ENCODE data around the gene CSF2.
"Not testable (repeated sequence)": the region's sequence is repeated elsewhere in the genome, so short reads cannot be mapped to it uniquely, and the experiment has no call there.

CSF2 gene

DNA sequence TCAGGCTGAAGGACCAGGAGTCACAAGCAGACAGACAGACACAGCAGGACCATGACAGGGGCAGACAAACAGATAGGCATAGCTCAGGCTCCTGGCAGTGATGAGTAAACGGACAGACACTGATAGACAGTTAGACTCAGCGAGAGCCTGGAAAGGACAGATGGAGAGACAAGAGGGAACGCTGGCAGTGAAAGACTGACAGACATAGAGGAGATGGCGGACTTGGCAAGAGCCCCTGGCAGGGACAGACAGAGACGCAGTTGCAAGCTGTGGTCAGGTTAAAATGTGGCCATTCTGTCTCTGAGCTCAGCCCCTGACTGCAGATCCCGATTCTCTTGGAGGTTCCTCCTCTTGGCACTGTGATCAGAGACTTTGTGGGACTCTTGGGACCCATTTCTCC is 13.6 kb downstream of the CSF2 start:
- DNase-seq (ENCODE audit: low read depth), result no peak

DNA sequence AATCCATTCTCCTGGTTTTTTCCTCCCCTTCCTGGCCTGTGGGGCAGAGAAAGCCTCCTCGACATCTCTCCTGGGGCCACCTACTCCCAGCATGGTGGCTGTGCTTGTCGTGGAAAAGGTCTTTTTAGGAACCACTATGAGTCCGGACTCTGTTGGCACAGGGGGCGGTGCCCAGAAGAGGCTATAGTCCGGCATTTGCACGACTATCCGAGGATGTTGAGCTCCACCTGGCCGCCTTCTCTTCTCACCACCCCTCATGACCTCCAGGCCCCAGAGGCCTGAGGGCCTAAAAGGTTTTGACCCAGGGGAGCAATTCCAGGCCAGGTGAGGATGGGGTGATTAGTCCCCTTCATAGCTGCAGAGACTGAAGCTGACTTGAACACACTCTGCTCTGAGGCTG is 14.1 kb downstream of the CSF2 start:
- no peak for DNase-seq (ENCODE audit: low read depth)

DNA sequence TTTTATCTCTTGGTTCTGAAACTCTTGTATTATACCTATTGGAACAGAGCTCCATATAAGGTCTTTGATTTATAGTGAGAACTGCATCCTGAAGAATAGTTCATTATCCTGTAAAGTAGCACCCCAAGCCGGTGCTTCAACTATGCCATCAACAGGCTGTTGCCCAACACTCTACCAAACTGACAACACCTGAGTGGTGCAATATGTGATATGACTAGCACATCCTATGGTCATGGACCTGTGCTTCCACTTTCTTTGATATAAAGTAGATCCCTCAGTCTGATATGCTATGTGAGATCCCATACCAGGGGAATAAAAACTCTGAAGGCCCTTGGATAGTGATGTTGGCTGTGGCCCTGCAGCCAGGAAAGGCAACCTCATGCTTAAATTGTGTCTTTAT is 15.8 kb downstream of the CSF2 start:
- no peak for DNase-seq (ENCODE audit: low read depth)

DNA sequence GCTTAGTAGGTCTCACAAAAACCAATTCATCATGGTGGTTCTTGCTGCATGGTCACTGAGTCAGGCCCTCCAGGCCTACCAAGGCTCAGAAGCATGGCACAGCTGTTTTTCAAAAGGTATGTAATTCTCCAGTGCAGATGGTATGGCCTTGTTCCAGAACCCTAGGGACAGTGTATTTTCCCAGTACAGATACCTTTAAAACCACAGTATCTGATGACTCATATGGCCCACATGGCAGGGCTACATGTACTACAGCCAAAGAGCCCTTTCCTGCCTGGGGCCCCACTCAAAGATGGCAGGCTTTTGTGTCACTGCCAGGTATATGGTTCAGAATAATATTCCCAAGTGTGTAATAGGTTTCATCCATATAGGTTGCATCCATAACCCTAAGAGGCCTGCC is 16.5 kb downstream of the CSF2 start:
- peak; percentile 92 for DNase-seq (ENCODE audit: low read depth)

DNA sequence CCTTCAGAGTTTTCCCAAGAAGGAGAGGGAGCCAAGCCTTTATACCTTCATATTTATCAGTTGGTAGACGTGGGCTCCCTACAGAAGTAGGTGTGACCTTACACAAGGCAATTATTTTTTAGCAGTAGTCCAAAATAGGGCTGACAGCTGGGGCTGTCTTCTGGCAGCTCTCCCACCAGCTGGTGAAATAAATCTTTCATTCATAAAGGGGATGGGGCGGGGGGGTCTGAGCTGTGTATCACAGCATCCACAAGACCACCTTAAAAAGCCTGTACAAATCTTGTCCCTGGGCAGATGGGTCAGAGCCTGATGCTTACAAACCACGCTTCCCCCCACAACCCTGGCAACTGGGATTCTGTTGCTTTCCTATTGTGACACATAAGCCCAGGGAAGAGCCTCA is 19.7 kb downstream of the CSF2 start:
- DNase-seq (ENCODE audit: low read depth), result peak; percentile 16

DNA sequence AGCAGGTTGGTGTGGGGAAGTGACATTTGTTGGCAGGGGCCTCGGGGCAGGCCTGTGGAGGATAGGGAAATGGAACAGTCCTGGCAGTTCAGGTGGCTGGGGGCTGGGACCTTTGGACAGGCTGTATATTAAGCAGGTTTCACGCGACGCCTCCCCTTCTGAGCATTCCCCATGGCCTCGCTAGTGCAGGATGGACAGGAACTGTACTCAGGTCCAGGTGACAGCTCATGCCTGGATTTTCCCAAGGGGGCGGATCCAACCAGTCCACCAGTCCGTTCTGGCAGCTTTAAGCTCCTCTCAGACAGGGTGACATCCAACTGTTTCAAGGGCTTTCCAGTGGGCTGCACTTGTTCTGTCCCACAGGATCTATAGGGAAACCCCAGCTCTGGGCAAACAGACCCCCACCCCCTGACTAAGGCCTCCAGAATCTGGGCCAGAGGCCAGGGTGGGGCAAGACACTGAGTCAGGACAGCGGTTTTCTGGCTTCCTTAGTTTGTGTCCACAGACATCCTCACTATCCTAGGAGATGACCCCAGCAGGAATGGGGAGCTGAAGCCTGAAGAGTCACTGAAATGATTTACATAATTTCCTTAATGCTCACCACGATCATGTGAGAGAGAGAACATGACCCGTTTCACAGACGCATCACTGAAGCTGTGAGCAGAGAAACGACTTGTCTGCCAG is 20.9 kb downstream of the CSF2 start:
- peak; percentile 100 for DNase-seq (ENCODE audit: low read depth)

DNA sequence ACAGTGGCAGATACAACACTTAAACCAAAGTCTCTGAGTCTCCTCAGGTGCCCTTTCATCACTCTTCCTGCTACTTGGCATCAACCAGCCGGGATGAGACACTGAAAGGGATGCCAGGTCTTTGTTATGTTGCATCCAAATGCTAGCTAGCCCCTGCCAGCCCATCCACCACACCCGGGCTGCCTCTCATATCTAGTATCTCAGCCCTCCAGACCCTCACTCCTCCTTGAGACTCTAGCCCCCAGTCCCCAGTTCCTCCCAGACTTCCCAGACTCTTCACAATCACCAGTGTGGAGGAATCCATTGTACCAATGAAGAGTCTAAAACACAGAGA is 21.5 kb downstream of the CSF2 start:
- DNase-seq (ENCODE audit: low read depth), result no peak

DNA sequence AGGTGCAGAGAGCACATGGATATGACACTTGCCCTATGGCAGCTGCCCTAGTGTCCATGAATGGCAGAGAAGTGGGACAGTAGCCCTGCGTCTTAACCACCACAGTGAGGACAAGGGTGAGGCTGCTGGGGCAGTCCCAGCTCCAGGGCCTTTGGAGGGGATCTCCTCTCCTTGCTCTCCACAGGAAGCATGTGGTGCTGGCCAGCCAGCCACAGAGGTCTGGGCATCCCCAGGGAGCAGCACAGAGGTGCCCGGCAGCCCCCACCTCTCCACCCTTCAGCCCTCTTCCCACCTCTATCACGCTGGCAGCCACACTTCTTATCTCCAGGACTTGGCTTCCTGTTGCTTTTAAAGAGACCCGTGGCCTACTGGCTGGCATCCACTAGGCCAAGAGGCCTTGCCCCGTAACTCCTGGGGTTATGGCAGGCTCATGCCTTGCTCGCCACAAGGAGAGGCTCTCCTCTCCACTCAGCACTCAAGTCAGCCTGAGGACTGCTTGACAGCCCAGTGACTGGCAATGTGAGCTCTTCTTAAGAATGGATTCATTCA is 21.9 kb downstream of the CSF2 start:
- DNase-seq (ENCODE audit: low read depth), result peak; percentile 34

DNA sequence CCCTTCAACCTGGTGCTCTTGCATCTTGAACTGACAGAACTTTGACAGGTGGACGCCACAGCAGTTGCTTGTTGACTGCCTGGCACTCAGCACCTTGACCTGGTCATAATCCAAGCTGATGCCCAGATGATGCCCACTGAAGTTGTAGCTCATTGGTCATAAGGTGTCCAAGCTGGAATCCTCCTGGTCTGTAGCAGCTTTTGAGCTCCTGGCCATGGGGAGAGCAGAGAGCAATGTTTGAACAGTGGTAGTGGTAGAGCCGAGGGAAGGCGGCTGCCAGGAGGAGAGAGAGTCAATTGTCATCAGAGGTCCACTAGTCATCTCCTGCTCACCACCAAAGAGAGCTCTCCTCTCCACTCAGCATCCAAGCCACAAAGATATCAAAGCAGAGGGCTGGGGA is 23.3 kb downstream of the CSF2 start:
- DNase-seq (ENCODE audit: low read depth), result no peak

DNA sequence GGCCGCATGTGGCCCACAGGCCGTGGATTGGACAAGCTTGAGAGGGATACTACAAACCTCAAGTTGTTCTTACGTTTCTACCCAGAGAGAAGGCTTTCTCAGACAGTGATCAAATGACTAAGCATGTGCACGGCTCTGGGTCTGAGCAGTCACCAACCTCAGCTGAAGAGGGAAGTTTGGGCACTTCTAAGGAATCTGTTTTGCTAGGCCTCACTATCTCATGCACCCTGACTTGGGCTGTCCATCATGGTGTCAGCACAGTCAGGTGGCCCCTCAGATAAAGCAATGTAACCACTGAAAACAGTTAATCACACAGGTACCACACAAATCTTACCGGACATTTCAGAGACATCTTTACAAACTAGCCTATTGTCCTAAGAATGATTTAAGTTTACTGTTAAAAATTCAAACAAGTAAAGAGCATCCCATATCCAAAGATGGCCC is 24.6 kb downstream of the CSF2 start:
- DNase-seq (ENCODE audit: low read depth), result peak; percentile 76

DNA sequence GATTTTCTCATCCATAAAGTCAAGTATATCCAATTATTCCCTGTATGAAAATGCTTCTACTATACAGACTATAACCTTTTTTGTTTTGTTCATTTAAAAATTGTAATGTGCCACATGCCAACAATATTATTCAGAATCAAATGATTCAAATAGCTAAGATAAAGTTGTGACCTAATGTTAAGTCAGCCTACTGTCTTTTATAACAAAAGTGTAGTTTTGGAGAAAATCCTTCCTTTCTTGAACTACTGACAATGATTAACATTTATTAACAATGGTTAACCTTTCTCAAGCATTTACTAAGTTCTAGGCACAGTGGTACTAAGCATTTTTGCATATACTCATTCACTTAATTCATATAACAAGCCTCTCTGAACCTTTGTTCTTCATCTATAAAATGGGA is 25.0 kb downstream of the CSF2 start:
- peak; percentile 43 for DNase-seq (ENCODE audit: low read depth)

DNA sequence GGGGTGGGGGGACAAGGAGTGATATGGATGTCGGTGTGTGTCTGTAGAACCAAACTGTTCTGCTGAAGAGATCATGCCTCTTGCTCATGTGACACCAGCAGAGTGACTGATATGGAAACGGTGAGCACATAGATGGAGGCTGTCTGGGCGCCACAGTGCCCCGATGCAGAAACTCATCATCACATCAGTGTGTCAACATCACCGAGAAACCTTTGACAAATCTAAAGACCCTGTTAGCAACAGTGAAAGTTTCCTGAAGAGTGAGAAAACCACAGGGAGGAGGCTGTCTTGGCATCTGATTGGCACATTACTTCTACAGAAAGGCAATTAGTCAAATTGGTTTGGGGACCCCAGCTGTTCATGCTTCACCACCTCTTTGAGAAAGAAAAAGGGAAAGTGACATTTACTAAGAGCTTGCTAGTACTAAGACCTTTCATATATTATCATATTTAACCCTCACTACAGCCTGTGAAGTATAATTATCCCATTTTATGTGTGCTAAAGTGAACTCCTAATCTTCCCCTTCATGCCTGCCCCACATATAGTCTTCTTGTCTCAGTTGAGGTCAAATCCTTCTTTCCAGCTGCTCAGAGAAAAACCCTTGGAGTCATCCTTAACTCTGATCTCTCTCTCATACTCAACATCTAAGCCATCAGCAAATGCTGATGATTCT is 25.6 kb downstream of the CSF2 start:
- no peak for DNase-seq (ENCODE audit: low read depth)

DNA sequence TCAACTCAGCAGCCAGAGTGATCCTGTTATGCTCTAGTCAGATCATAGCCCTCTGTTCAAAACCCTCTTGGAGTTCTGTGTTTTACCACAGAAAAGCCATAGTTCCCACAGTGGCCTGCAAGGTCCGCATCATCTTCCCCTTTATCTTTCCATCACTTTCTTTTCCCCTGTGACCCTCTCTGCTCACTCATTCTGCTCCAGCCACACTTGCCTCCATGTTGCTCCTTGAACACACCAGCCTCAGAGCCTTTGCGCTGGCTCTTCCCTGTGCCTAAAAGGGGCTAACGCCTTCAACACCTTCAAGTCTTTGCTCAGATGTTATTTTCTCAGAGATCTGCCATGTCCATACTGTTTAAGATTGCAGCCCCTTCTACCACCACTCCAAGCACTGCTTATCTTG is 26.3 kb downstream of the CSF2 start:
- no peak for DNase-seq (ENCODE audit: low read depth)

DNA sequence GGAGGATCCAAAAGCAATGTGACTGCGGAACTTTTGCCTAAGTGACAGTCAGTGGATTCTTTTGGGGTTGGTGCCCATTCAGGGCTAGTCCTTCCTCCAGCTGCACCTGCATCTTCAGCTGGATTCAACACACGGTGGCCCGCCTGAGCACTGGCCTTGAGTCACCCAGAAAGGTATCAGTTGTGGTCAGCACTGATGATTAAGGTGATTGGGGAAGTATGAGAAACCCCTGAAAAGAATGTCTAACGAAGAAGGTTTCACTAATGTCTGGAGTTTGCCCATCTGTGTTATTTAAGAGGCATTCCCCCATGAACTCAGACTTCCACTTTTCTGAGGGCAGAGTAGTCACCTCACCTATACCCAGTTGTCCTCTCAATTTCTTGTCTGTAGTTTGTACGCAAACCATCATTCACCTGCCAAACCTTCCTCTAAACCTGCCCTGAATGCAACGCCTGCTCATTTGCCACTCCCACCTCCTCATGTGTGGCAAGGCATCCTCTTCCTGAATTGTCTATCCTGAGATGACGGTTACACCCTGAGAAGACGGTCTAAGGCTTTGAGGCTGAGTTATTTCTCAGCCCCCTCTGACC is 27.2 kb downstream of the CSF2 start:
- DNase-seq (ENCODE audit: low read depth), result no peak

DNA sequence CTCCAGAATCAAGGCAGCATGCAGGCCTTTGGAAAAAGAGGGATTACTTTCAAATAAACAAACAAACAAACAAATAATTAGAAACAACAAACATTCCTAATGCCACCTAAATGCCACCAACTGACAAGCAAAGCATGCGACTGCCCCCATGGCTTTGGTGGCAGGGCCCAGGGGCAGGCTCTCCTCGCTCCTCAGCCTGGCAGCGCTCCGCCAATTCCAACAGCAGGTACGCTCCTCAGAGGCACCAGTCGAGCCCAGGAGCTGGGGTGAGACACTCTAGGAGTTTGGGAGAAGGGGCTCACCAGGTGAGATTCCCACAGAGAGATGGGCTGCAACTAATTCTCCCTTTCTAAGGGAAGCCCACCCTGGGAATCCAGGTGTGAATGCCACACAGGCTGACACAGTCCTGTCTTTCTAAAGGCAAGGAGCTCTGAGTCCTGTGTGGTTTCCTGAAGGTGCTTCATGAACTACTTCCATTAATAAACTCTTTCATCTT is 27.8 kb downstream of the CSF2 start:
- DNase-seq (ENCODE audit: low read depth), result no peak

DNA sequence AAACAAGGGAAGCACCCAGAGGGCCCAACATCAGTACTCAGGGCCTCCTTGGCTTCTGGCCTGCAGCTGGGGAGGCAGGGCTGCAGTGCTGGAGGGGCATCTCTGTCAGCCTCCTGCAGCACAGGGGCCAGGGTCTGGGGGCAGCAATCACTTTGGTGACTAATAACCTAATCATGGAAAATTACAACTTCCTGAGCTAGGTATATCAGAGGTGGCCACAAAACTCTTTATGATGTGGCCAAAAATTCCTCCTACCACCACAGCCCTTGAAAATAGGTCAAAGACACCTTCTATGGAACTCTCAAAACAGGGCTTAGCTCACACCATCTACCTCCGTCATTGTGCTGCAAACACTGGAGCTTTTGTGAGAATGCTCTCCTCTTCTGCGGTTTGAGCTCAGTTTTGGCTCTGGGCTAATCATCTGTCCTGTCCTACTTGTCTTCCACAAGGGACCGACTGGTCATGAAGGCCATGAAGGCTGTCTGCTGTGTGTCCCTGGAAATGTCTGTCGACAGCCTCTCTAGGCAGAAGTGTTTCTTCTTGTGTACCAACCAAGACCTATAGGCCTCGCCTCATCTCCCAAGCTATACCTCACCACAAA is 28.6 kb downstream of the CSF2 start:
- peak; percentile 43 for DNase-seq (ENCODE audit: low read depth)

DNA sequence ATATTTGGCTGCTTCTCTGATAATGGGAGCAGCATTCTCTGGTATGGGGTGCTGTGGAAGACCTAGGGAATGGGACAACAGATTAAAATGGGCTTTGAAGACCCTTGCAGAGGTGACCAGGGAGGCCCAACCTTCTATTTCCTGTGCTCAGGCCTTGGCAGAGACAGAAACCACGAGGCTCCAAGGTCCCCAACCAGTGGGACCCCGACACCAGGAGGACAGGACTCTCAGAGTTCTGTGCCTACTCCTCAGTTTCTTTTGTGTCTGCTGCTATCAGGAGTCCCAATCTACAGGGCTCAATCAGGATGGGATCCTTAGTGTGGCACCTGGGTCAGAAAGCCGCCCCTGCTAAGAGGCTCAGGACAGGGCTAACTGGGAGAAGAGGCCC is 29.3 kb downstream of the CSF2 start:
- DNase-seq (ENCODE audit: low read depth), result no peak

DNA sequence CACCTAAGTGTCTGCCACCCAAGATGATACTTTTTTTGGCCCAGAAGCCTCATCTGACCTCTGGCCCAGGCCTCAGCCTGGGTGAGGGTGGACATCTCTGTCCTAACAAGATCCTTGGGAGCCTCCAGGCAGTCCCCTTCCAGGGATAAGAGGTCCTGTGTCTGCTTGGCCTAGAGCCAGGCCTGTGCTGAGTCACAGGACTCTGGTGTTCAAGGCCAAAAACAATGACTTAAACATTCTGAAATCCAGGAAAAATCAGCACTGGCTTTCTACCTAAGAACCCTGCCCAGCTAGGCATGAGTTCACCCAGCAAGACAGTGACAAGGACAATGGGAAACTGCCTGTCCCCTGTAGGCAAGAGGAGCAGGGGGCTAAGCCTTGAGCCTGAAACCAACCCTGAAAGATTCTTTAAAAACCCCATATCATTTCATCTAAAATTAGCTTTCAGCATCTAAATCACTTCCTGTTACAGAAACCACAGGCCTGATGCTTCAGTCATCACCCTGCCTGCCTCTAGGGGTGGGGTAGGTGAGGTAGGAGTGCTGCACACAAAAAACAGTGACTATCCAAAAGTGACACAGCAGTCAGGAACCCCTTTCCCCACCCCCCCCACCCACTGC is 29.9 kb downstream of the CSF2 start:
- peak; percentile 96 for DNase-seq (ENCODE audit: low read depth)

DNA sequence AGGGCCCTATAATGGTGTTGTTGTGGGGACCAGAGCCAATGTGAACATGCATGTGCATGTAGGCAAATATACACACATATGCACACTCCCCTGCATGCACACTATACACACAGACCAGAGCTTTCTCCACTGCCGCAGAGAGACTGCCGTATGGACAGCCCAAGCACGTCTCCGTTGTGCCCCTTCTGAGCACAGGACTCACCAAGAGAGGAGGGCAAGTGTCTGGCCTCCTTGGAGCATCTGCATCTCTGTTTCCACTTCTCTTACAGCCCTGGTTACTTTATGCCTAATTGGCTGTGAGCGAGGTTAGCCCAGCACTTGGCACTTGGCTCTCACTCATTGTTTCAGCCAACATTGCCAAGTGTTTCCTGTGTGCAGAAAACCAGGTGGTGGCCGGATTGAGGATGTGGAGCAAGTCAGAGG is 30.4 kb downstream of the CSF2 start:
- peak; percentile 13 for DNase-seq (ENCODE audit: low read depth)

DNA sequence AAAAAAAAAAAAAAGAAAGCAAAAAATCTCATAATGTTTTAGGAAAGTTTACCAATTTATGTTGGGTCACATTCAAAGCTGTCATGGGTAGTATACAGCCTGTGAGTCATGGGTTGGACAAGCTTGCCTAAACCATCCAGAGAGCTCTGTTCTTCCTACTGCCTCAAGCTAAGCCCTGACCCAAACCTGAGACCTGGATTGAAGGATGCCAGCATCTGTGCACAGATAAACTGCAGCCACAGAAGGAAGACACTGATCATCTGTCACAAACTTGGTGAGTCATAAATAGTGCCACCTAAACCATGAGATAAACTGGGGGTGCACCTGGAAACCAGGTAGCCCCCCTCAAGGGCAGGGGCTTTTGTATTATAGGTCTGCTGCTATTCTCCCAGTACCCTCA is 31.0 kb downstream of the CSF2 start:
- DNase-seq (ENCODE audit: low read depth), result peak; percentile 62

DNA sequence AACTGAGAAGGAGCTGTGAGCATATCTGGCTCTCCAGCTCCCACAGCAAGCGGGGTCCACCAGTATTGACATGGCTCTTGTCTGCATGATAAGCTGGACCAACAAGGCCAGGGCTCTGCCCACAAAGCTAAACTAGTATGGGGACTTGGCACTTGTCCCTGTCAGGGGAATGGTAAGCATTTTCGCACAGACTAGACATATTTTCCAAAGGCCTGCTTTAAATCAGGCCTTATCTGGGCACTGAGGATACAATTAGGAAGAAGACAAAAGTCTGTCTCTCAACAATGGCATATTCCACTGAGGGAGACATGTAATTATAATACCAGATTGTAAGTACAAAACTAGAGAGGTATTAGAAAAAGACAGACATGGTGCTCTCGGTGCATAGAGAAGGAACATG is 32.1 kb downstream of the CSF2 start:
- DNase-seq (ENCODE audit: low read depth), result no peak

DNA sequence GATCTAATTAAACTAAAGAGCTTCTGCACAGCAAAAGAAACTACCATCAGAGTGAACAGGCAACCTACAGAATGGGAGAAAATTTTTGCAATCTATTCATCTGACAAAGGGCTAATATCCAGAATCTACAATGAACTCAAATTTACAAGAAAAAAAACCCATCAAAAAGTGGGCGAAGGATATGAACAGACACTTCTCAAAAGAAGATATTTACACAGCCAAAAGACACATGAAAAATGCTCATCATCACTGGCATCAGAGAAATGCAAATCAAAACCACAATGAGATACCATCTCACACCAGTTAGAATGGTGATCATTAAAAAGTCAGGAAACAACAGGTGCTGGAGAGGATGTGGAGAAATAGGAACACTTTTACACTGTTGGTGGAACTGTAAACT is 34.9 kb downstream of the CSF2 start:
- DNase-seq (ENCODE audit: low read depth), result not testable (repeated sequence)
